Mucosa of stomach (tissue), 1 donor: ENCODE measurements around the gene TBCD.
"Not testable (repeated sequence)": the region's sequence is repeated elsewhere in the genome, so short reads cannot be mapped to it uniquely, and the experiment has no call there.

Experiments
- H3K27me3 ChIP-seq: one replicate; pipeline ENCODE4 v1.7.0; 2013; ENCODE audit warnings: mild to moderate bottlenecking, low read length; ENCODE audit not compliant: control insufficient read depth, insufficient read depth
- H3K36me3 ChIP-seq: one replicate; pipeline ENCODE4 v1.7.0; 2013; ENCODE audit warnings: low read length; ENCODE audit not compliant: control insufficient read depth, insufficient read depth
- H3K4me1 ChIP-seq: one replicate; pipeline ENCODE4 v1.7.0; 2013; ENCODE audit warnings: mild to moderate bottlenecking, low read length; ENCODE audit not compliant: control insufficient read depth, insufficient read depth
- H3K4me3 ChIP-seq: one replicate; pipeline ENCODE4 v1.7.0; 2013; ENCODE audit warnings: low read length
- H3K9ac ChIP-seq: one replicate; pipeline ENCODE4 v1.7.0; 2013; ENCODE audit warnings: mild to moderate bottlenecking, low read length, moderate library complexity
- H3K9me3 ChIP-seq: one replicate; pipeline ENCODE4 v1.7.0; 2013; ENCODE audit warnings: mild to moderate bottlenecking, low read length, moderate library complexity; ENCODE audit not compliant: control insufficient read depth
- donor health status: Pancreatic carcinoma.

The TBCD gene

DNA sequence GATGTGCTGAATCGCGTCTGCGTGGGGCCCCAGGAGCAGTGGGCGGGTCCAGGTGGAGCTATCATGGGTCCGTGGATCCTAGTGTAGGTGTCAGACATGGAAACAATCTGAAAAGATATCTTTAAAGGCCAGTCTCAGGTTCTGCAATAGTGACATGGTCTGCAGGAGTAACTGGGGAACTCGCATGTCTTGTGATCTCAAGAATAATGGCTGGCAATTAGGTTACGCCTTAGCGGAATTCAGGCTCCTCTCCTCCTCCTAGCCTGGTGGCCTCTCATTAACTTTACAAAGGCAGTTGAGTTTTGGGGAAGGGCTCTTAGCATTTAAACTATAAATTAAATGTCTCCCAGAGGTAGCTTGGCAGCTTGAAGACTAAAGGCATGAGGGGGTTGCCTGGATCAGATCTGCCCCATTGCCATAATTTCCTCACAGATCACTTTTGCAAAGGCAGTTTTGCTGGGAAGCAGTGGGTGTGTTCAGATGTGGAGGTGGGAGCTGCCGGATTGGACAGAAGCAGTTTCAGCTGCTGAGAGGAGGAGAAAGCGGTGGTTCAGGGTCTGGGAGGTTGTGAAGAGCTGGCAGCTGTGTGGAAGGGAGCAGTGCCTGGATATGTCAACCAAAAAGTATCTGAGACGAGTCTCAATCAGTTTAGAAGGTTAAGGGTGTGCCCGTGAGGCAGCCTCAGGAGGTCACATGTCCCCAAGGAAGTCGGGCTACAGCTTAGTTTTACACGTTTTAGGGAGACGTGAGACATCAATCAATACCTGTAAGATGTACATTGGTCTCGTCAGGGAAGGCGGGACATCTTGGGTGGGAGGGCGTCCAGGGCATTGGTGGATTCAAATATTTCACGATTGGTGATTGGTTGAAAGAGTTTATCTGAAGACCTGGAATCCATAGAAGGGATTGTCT lies 2.7 kb downstream of the TBCD start:
- Histone ChIP-seq H3K9me3 (no peaks in the 10 kb centered on the region), H3K4me1 (peaks cover 7% of the 10 kb centered on the region), H3K27me3 (no peaks in the 10 kb centered on the region), H3K4me3 (no peak overlapping the region), H3K36me3 (no peaks in the 10 kb centered on the region), H3K9ac (peak overlapping the region; percentile 39)

DNA sequence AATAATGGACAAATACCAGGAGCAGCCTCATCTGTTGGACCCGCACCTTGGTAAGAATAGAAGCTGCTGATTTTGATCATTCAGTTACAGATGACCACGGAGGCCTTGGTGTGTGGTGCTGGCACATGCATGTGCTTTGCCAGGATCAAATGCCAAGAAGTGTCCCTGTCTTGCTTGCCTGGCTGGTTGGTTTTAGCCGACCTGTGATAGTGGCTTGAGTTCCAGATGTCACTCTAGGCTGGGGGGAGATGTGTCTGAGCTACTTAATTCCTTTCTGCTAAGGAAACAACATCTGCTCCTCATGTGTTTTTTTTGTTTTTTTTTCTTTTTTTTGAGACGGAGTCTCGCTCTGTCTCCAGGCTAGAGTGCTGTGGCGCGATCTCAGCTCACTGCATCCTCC lies 4.3 kb downstream of the TBCD start:
- no peak overlapping the region for H3K4me3 ChIP-seq
- no peaks in the 10 kb centered on the region for H3K36me3 ChIP-seq
- no peaks in the 10 kb centered on the region for H3K27me3 ChIP-seq
- H3K9ac ChIP-seq, result no peak overlapping the region
- no peaks in the 10 kb centered on the region for H3K9me3 ChIP-seq
- peaks cover 7% of the 10 kb centered on the region for H3K4me1 ChIP-seq

DNA sequence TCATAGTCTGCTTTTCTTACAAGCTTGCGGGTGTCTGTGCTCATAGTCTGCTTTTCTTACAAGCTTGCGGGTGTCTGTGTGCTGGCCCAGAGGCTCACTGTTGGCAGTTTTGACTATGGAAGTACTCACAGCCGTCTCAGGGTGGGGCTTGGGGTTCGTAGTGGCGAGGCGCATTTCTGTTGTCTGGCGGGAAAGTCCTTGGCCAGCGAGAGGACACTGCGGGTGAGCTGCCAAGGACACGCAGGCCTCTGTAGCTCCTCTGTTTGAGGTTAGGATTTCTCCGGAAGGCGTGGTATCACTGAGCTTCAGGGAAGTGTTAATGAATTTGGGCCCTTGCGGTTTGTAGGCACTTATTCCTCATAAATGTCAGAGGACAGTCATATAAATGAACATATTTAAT lies 13.5 kb downstream of the TBCD start:
- Histone ChIP-seq H3K36me3 (no peaks in the 10 kb centered on the region), H3K9me3 (no peaks in the 10 kb centered on the region), H3K9ac (no peak overlapping the region)

DNA sequence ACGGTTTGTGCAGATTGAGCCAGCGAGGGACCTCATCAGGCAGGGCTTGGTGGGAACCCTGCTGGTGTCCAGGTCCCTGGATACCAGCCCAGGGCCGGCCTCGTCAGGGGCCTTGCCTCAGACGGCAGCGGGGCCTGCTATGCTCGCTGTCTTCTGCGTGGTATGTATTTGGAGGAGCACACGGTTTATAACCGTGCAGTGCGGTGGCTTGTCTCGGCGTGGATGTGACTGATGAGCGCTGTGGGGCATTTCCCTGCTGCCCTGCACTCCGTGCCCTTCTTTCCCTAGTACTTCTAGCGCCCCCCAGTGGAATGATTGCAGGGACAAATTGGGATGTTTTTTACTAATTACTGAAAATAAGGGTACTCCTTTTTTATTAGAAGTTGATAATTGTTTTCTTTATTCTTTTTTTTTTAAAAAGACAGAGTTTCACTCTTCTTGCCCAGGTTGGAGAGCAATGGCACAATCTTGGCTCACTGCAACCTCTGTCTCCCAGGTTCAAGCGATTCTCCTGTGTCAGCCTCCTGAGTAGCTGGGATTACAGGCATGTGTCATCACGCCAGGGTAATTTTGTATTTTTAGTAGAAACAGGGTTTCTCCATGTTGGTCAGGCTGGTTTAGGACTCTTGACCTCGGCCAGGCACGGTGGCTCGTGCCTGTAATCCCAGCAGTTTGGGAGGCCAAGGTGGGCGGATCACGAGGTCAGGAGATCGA lies 15.3 kb downstream of the TBCD start:
- Histone ChIP-seq H3K9ac (no peak overlapping the region), H3K4me1 (peaks cover 19% of the 10 kb centered on the region), H3K9me3 (no peaks in the 10 kb centered on the region), H3K4me3 (no peak overlapping the region), H3K36me3 (no peaks in the 10 kb centered on the region), H3K27me3 (no peaks in the 10 kb centered on the region)

More for the DNA sequence above, 13.5 kb downstream of the TBCD start:
- Histone ChIP-seq H3K27me3 (no peaks in the 10 kb centered on the region), H3K4me3 (no peak overlapping the region), H3K4me1 (peaks cover 5% of the 10 kb centered on the region)

DNA sequence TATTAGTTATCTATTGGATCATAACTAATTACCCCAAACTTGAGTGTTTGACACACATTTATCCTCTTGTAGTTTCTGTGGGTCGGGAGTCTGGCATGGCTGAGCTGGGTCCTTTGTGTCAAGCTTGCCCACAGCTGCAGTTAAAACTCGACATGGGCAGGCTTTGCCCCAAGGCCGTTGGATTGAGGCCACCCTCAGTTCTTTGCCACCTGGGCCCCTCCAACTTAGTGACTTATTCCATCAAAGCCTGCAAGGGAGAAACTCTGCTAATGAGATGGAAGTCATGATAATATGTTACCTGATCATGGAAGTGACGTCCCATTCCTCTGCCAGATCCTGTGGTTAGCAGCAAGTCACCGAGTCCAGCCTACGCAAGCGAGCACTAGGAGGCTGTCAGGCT lies 17.2 kb downstream of the TBCD start:
- H3K4me3 ChIP-seq, result no peak overlapping the region
- no peaks in the 10 kb centered on the region for H3K9me3 ChIP-seq
- no peaks in the 10 kb centered on the region for H3K36me3 ChIP-seq
- no peak overlapping the region for H3K9ac ChIP-seq
- H3K27me3 ChIP-seq, result no peaks in the 10 kb centered on the region
- H3K4me1 ChIP-seq, result peaks cover 25% of the 10 kb centered on the region

DNA sequence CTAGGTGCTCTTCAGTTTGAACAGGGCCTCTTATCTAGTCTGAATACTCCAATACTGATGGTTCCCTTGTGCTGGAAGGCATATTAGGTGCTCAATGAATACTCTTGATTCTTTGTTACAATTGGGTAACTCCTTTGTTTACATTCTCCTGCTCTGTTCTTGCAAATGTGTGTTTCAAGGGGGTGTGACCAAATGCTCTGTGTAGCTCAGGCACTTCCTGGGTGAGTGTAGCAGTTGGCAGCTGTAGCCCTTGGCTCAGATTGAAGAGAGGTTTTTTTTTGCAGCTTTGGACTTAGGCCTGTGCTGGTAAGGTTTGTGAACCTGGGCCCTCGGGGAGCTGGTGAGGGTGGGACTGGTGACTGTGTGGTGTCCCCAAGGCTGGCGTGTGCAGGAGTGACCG lies 20.2 kb downstream of the TBCD start:
- Histone ChIP-seq H3K4me3 (peak overlapping the region; percentile 26), H3K27me3 (no peaks in the 10 kb centered on the region), H3K9me3 (no peaks in the 10 kb centered on the region), H3K4me1 (peaks cover 32% of the 10 kb centered on the region), H3K9ac (peak overlapping the region; percentile 60), H3K36me3 (no peaks in the 10 kb centered on the region)

DNA sequence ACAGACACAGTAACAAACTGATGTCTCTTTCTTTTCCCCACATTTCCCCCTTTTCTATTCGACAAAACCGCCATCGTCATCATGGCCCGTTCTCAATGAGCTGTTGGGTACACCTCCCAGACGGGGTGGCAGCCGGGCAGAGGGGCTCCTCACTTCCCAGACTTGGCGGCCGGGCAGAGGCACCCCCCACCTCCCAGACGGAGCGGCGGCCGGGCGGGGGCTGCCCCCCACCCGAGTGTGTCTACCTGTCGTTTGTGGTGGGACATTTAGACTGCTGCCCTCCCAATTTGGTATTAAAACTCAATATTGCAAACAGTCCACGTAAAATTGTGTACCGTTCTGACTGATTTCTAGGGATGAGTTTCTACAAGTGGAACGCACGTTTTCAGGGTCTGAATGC lies 22.6 kb downstream of the TBCD start:
- not testable (repeated sequence) for H3K9me3 ChIP-seq, H3K4me3 ChIP-seq, H3K36me3 ChIP-seq, H3K27me3 ChIP-seq
- Histone ChIP-seq H3K4me1 (peaks cover 31% of the 10 kb centered on the region), H3K9ac (peak overlapping the region; percentile 52)

DNA sequence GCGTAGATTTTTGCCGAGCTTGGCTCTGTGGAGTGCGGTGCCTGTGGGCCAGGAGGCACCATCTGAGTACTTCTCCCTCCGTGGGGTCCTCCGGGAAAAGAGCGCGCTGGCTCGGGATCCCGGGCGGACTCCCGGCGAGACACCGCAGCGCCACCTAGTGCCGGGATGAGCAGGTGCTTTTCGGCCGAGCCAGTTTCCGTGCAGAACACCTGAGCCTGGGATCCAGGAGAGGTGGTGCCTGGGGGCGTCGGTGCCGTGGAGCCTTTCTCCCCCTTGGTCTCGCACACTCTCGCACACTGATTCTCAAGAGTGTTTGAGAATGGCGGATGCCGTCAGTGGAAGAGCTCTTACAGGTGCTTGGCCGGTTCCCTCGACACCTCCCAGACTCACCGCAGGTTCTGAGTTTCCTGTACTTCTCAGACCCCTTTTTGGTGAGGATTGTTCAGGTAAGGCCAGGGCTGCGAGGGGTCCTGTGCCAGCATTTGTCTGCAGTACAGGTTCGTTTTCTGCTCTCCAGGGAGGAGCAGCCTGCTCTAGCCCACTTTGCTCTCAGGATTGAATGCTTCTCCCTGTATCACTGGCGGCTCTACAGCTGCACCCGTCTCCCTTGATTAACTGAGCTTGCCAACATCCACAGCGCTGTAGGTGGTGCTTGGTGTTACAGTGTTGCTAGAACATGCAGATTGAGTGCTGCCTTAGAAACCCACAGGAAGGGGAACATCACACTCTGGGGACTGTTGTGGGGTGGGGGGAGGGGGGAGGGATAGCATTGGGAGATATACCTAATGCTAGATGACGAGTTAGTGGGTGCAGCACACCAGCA lies 23.3 kb downstream of the TBCD start:
- Histone ChIP-seq H3K9me3 (no peaks in the 10 kb centered on the region), H3K27me3 (no peaks in the 10 kb centered on the region), H3K4me1 (peaks cover 31% of the 10 kb centered on the region), H3K9ac (peak overlapping the region; percentile 52), H3K36me3 (no peaks in the 10 kb centered on the region), H3K4me3 (no peak overlapping the region)

DNA sequence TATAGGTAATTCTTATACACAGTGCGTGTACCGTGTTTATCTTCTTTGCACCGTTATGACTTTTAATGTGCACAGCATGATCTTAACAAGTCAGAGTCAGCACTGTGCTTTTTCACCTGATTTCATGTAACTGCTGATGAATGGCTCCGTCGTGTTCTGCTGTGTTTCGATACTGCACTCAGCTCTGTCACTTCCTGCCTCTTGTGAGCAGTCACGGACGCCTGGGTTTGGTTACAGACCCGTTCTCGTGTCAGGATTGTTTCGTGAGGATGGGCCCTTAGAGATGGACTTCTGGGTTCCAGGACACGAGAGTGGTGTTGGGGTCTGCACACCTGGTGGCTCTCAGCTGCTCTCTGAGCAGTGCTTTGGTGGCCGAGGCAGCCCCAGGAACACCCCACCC lies 24.6 kb downstream of the TBCD start:
- Histone ChIP-seq H3K9ac (no peak overlapping the region), H3K9me3 (no peaks in the 10 kb centered on the region), H3K4me3 (no peak overlapping the region), H3K4me1 (peaks cover 22% of the 10 kb centered on the region), H3K27me3 (no peaks in the 10 kb centered on the region), H3K36me3 (no peaks in the 10 kb centered on the region)

DNA sequence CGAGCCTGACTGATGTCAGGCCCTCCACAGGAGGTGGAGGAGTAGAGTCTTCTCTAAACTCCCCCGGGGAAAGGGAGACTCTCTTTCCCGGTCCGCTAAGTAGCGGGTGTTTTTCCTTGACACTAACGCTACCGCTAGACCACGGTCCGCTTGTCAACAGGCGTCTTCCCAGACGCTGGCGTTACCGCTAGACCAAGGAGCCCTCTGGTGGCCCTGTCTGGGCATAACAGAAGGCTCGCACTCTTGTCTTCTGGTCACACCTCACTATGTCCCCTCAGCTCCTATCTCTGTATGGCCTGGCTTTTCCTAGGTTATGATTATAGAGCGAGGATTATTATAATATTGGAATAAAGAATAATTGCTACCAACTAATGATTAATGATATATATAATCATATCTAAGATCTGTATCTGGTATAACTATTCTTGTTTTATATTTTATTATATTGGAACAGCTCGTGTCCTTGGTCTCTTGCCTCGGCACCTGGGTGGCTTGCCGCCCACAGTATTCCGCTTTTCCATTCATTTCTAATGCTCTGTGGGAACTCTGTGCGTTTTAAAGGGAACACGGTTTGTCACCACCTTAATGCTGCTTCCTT lies 26.0 kb downstream of the TBCD start:
- not testable (repeated sequence) for H3K27me3 ChIP-seq, H3K9ac ChIP-seq, H3K4me3 ChIP-seq, H3K9me3 ChIP-seq, H3K36me3 ChIP-seq
- H3K4me1 ChIP-seq, result peaks cover 12% of the 10 kb centered on the region

DNA sequence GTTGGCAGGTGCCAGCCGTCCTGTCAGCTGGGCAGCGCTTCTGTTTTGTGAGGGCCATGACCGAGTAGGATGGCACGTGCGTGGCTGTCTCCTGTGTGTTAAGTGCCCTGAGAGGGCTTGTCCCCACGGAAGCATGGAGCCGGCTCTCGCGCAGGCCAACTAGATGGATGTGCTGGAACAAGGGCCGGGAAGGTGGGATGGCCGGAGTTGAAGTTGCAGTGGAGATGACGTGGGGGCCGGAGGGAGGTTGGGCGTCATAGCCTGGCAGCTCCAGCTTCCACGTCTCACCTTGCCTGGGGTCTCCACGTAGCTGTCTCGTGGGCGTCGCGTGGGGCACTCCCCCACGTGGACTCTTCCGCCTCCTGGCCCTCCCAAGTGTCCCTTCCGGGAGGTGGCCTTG lies 27.7 kb downstream of the TBCD start:
- H3K4me3 ChIP-seq, result no peak overlapping the region
- peaks cover 9% of the 10 kb centered on the region for H3K4me1 ChIP-seq
- no peaks in the 10 kb centered on the region for H3K36me3 ChIP-seq
- no peaks in the 10 kb centered on the region for H3K27me3 ChIP-seq
- no peaks in the 10 kb centered on the region for H3K9me3 ChIP-seq
- H3K9ac ChIP-seq, result no peak overlapping the region
